Mesothelial cell of epicardium (in vitro differentiated cells): ENCODE data around the gene INO80B. TPM values are rescaled to one million over a fixed set of nuclear protein-coding genes. Genes with fewer than 3 reads are reported as not detected.
"Not testable (repeated sequence)": the region's sequence is repeated elsewhere in the genome, so short reads cannot be mapped to it uniquely, and the experiment has no call there.

ENCODE experiments used
- DNase-seq, 2 experiments: peaks; one replicate each; pipeline ENCODE4 v3.0.0; 2021; ENCODE audit warnings: low spot score in 2 of 2; ENCODE audit not compliant: unreplicated experiment in 2 of 2
- H3K27ac Mint-ChIP-seq: 2 replicates; pipeline ENCODE4 v1.8.0; 2021; ENCODE audit warnings: mixed read lengths
- H3K27me3 Mint-ChIP-seq: 2 replicates; pipeline ENCODE4 v1.8.0; 2021; ENCODE audit warnings: low read depth, mixed read lengths
- H3K36me3 Mint-ChIP-seq: 2 replicates; pipeline ENCODE4 v1.8.0; 2021; ENCODE audit warnings: mixed read lengths
- H3K4me1 Mint-ChIP-seq: 2 replicates; pipeline ENCODE4 v1.8.0; 2021; ENCODE audit warnings: mixed read lengths
- H3K4me3 Mint-ChIP-seq: 2 replicates; pipeline ENCODE4 v1.8.0; 2021; ENCODE audit warnings: mild to moderate bottlenecking, moderate library complexity, mixed read lengths
- H3K9me3 Mint-ChIP-seq: 2 replicates; pipeline ENCODE4 v1.8.0; 2021; ENCODE audit warnings: mixed read lengths
- total RNA-seq: library from RNA; stranded (reverse); gene quantifications from 3 replicates; pipeline ENCODE4 v1.2.1, GENCODE V29; 2021
- TF ChIP-seq, protein P1 (sequence below): fragments of 200-600 bp; sonication (generic); IDR thresholded peaks from one replicate; pipeline ENCODE4 v1.5.0; 2021; ENCODE audit warnings: antibody characterized with exemption; ENCODE audit not compliant: unreplicated experiment

The INO80B gene
- total RNA-seq, 1 donor from 2014 or later = 48.1 TPM

DNA sequence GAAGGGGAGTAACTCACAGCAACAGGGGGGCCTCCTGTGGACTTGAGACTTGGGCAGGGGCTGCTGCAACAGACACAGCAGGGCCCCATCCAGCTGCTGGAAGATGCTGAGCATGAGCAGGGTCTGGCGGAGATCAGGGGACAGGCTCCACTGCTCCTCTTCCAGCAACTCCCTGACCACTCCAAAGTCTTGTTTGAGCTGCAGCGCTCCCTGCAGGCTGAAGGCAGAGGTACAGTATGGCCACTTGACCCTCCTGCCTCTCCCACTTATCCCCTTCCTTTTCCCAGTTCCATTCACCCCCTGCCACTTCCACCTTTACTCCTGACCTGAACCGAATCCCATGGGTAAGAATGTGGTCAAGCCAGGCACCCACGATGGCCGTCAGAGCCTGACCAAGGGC, 20.0 kb downstream of the INO80B start:
- H3K27ac Mint-ChIP-seq = peak overlapping the region; percentile 9

DNA sequence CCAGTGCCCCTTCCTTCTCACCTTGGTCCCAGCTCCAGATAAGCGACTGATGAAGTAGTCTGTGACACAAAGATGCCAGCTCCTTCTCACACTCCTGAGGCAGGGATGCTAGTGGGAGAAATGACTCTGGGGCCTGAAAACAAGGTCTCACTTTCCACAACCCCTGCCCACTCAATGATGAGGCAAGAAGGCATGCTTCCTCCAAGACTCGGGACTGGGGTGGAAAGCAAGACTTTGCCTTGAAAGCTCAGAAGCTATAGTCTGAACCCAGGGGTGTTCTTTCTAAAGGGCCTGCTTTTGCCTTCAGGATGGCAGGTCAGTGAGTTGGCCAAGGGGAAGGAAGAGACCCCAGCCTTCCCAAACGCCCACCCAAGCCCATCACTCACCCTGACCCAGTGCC, 26.5 kb downstream of the INO80B start:
- no peak for DNase-seq
- H3K27ac Mint-ChIP-seq = no peak overlapping the region
- TF ChIP-seq, protein P1, sequence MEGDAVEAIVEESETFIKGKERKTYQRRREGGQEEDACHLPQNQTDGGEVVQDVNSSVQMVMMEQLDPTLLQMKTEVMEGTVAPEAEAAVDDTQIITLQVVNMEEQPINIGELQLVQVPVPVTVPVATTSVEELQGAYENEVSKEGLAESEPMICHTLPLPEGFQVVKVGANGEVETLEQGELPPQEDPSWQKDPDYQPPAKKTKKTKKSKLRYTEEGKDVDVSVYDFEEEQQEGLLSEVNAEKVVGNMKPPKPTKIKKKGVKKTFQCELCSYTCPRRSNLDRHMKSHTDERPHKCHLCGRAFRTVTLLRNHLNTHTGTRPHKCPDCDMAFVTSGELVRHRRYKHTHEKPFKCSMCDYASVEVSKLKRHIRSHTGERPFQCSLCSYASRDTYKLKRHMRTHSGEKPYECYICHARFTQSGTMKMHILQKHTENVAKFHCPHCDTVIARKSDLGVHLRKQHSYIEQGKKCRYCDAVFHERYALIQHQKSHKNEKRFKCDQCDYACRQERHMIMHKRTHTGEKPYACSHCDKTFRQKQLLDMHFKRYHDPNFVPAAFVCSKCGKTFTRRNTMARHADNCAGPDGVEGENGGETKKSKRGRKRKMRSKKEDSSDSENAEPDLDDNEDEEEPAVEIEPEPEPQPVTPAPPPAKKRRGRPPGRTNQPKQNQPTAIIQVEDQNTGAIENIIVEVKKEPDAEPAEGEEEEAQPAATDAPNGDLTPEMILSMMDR = no peak
- peaks cover 12% of the 10 kb centered on the region for H3K36me3 Mint-ChIP-seq
- no peaks in the 10 kb centered on the region for H3K9me3 Mint-ChIP-seq
- no peaks in the 10 kb centered on the region for H3K27me3 Mint-ChIP-seq
- peaks cover 18% of the 10 kb centered on the region for H3K4me1 Mint-ChIP-seq
- H3K4me3 Mint-ChIP-seq = peak overlapping the region; percentile 100

More for the DNA sequence above, 20.0 kb downstream of the INO80B start:
- no peak for DNase-seq
- H3K4me1 Mint-ChIP-seq = peaks cover 18% of the 10 kb centered on the region
- H3K9me3 Mint-ChIP-seq = no peaks in the 10 kb centered on the region
- peaks cover 9% of the 10 kb centered on the region for H3K36me3 Mint-ChIP-seq
- H3K4me3 Mint-ChIP-seq = no peak overlapping the region
- TF ChIP-seq, protein P1 = no peak
- H3K27me3 Mint-ChIP-seq = no peaks in the 10 kb centered on the region

DNA sequence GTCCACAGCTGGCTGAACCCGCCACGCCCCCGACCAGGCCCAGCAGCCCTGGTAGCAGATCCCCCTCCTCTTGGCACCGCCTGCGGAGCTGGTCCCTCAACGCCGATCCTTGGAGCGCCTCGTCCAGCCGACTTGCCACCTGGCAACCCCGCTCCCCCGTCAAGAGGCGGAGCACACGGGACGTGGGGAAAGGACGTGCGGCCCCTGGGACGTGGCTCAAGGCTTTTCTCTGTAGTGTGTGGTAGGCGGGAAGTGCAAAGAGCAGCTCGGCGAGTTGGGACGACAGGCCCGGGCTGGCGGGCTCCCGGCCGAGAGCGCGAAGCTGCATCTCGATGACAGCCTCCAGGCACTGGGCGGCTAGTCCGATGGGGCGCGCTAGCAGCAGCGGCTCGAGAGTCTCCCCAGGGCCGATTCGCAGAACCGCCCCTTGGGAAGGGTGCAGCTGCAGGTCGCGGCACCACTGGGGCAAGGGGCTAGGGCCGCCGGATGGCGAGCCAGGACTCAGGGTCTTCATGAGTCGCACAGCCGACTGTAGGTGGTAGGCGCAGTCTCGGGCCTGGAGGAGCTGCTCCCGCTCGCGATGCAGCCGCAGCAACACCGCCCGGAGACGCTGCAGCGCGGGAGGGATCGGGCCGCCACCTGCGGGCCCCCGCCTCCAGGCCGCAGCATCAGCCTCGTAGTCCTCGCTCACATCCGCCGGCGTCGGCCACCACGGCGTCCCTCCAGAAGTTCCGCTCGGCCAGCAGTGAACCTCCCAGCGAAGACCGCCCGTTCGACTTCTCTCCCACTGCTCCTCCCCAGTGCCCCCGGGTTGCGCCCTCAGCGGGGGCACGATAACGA, 27.3 kb downstream of the INO80B start:
- peak overlapping the region; percentile 100 for H3K4me3 Mint-ChIP-seq
- no peaks in the 10 kb centered on the region for H3K27me3 Mint-ChIP-seq
- TF ChIP-seq, protein P1 = no peak
- peak in 1 of 2 experiments; percentile 69 for DNase-seq
- peaks cover 9% of the 10 kb centered on the region for H3K36me3 Mint-ChIP-seq
- H3K9me3 Mint-ChIP-seq = no peaks in the 10 kb centered on the region
- peak overlapping the region; percentile 99 for H3K27ac Mint-ChIP-seq
- H3K4me1 Mint-ChIP-seq = peaks cover 18% of the 10 kb centered on the region

DNA sequence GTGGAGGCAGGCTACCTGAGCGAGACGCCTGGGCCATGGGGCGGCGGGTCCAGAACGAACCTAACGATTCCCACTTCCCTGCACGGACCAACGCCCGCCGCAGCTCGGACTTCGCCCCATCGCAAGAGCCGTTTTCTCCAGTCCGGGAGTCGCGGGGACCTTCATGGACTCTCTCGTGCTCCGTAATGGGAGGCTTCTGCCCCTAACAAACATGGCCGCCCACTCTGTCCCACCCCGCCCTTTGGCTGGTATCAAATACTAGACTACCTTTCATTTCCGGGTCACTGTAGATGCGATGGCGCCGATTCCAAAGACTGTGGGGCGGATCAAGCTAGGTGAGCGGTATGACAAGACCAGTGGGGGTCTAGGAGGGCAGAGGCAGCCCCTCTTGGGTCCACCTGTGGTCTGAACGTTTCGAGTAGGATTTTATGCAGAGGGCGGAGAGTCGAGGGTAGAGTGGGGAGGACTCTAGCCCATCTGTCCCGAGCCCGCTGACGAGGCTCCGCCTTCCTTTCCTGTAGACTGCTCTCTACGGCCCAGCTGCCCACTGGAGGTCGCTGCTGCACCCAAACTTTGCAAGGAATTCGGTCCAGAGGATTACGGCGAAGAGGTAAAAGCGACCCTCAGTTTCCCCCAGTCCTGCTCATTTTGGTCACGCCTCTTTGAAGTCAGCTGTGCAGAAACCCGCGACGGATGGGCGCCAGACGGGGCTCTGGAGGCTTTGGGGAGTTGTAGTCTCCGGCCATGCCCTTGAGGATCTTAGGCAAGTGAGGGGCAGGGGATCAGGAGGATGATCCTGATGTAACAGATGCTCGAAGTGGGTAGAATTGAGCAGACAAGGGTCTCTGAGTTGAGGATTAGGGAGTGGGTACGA, 28.2 kb downstream of the INO80B start, which contains the start of the genes CCDC142 and TTC31:
Gene CCDC142 (minus strand): TSS at position 198 of the 874 bp plus-strand sequence. CDS start 161 bp downstream, at position 37.
Gene TTC31 (plus strand): TSS at position 281 of the 874 bp plus-strand sequence. CDS start 15 bp downstream, at position 296.
- peaks cover 18% of the 10 kb centered on the region for H3K4me1 Mint-ChIP-seq
- H3K9me3 Mint-ChIP-seq = no peaks in the 10 kb centered on the region
- H3K27ac Mint-ChIP-seq = peak within 1 kb of the TSS; percentile 99
- DNase-seq = peak; percentile 75 to 93
- peak within 1 kb of the TSS; percentile 100 for H3K4me3 Mint-ChIP-seq
- TF ChIP-seq, protein P1 = peak; percentile 67
- peaks cover 4% of the 10 kb centered on the region for H3K36me3 Mint-ChIP-seq
- no peaks in the 10 kb centered on the region for H3K27me3 Mint-ChIP-seq

DNA sequence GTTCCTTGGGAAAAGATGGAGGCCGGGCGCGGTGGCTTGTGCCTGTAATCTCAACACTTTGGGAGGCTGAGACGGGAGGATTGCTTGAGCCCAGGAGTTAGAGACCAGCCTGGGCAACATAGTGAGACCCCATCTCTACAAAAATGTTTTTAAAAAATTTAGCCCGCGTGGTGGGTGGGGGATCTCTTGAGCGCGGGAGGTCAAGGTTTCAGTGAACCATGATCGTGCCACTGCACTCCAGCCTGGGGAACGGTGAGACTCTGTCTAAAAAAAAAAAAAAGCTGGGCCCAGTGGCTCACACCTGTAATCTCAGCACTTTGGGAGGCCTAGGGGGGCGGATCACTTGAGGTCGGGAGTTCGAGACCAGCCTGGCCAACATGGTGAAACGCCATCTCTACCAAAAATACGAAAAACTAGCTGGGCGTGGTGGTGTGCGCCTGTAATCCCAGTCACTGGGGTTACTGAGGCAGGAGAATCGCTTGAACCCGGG, 28.8 kb downstream of the INO80B start:
- peak overlapping the region; percentile 99 for H3K27ac Mint-ChIP-seq
- not testable (repeated sequence) for H3K36me3 Mint-ChIP-seq, H3K27me3 Mint-ChIP-seq, DNase-seq, H3K9me3 Mint-ChIP-seq
- peaks cover 18% of the 10 kb centered on the region for H3K4me1 Mint-ChIP-seq
- peak overlapping the region; percentile 100 for H3K4me3 Mint-ChIP-seq
